ENCODE measurements around the gene SLC25A41.

- no peak for TF ChIP-seq POLR2A (IDR thresholded peaks at IDR 0.05; ENCODE audit: insufficient read depth in 1 of 2, low read depth in 2 of 2, low read length in 2 of 2)
- TF ChIP-seq TARDBP (CRISPR knock-in tag; IDR thresholded peaks at IDR 0.05), result no peak
- TF ChIP-seq SMC3 (IDR thresholded peaks at IDR 0.05; ENCODE audit: low read length), result no peak
- TF ChIP-seq TCF7L2 (IDR thresholded peaks at IDR 0.05; ENCODE audit: low read depth, low read length), result no peak
- no peak for TF ChIP-seq GTF3A (CRISPR knock-in tag; conservative IDR thresholded peaks at IDR 0.05)
- TF ChIP-seq MNT (IDR thresholded peaks at IDR 0.05), result no peak
- 0 out of 2 replicates have a peak, but pooled peaks have one; percentile 27 for TF ChIP-seq MAZ (IDR thresholded peaks at IDR 0.05; ENCODE audit: borderline replicate concordance, low read depth, low read length)
- TF ChIP-seq MAZ (CRISPR knock-in tag; IDR thresholded peaks at IDR 0.05; ENCODE audit: low read depth), result no peak
- no peak for TF ChIP-seq RAD21 (CRISPR knock-in tag; IDR thresholded peaks at IDR 0.05)
- no peak for TF ChIP-seq NFKBIZ (CRISPR knock-in tag; IDR thresholded peaks at IDR 0.05)
- TF ChIP-seq HDAC6 (IDR thresholded peaks at IDR 0.05; ENCODE audit: low read depth, low read length), result no peak
- TF ChIP-seq MTA1 (CRISPR knock-in tag; IDR thresholded peaks at IDR 0.05; ENCODE audit: borderline replicate concordance), result no peak
Measured at GRCh38 chr19:6423499-6424194, 9.9 kb downstream of the SLC25A41 start.

Measured in HepG2 (cell line).